SU-DHL-6 (cell line): ENCODE measurements around the gene ITGAE.

ENCODE experiments used
- EZH2phosphoT487 ChIP-seq: fragments of 200-600 bp; sonication (generic), shearing (Covaris generic); conservative IDR thresholded peaks from 2 replicates; pipeline ENCODE4 v1.6.1; 2018; ENCODE audit warnings: mild to moderate bottlenecking, antibody characterized with exemption, low read length, moderate library complexity, mixed read lengths
- TF ChIP-seq, protein P1 (sequence below): fragments of 200-600 bp; sonication (generic); IDR thresholded peaks from one replicate; pipeline ENCODE4 v1.5.1; 2017; ENCODE audit warnings: antibody characterized with exemption, mild to moderate bottlenecking, low read length, moderate library complexity; ENCODE audit not compliant: insufficient read depth, poor library complexity, severe bottlenecking

DNA sequence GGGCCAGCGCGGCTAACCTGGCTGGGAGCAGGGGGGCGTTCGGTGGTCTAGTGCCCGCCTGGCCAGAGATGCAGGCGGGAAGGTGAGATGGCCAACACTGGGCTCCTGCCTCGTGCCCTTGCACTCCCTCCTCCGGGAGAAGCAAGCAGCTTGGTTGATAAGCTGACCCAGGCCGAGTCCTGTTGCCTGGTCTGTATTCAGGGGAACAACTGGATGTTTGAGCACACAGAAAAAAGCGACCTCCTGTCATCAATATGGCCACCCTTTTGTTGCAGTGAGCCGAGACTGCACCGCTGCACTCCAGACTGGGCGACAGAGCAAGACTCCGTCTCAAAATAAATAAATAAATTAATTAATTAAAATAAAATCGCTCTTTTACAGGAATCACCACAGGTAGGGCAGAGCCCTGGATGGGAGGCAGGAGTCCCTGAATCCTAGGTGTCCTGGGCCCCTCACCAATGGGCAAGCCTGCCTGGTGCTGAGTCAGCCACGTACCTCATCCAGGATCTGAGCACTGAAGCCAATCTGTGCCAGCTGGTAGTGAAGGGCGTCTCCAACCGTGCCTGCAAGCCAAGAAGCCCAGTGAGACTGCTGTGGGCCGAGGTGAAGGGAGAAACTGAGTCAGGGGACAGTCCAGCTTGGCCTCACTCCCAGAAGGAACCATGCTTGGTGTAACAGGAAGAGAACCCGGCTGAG is 45.5 kb downstream of the ITGAE start:
- no peak for TF ChIP-seq EZH2phosphoT487
- TF ChIP-seq, protein P1, sequence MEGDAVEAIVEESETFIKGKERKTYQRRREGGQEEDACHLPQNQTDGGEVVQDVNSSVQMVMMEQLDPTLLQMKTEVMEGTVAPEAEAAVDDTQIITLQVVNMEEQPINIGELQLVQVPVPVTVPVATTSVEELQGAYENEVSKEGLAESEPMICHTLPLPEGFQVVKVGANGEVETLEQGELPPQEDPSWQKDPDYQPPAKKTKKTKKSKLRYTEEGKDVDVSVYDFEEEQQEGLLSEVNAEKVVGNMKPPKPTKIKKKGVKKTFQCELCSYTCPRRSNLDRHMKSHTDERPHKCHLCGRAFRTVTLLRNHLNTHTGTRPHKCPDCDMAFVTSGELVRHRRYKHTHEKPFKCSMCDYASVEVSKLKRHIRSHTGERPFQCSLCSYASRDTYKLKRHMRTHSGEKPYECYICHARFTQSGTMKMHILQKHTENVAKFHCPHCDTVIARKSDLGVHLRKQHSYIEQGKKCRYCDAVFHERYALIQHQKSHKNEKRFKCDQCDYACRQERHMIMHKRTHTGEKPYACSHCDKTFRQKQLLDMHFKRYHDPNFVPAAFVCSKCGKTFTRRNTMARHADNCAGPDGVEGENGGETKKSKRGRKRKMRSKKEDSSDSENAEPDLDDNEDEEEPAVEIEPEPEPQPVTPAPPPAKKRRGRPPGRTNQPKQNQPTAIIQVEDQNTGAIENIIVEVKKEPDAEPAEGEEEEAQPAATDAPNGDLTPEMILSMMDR: no peak
